Endometrial microvascular endothelial cells (primary cell): ENCODE data around the gene CD274. TPM values are rescaled to one million over a fixed set of nuclear protein-coding genes. Genes with fewer than 3 reads are reported as not detected.

Experiments used
- in situ Hi-C: cut with HindIII; loops from 2 replicates; pipeline ENCODE4 v1.10.0; 2017; ENCODE audit warnings: low sequenced_read_pairs, low pct_unique_long_range_greater_than_20kb; ENCODE audit errors: inconsistent ontology term
- total RNA-seq: library from RNA; depleted of rRNA; stranded (reverse); fragments of >200 nt; gene quantifications from one replicate; pipeline ENCODE4 v1.2.3, GENCODE V29; 2015; ENCODE audit errors: inconsistent ontology term

CD274 gene
- total RNA-seq, 1 donor from 2014 or later: 58.4 TPM

- in situ Hi-C loops: no loop called here
These were observed 64.4 kb downstream of the CD274 start for GRCh38 chr9:5514617-5515260.

GRCh38 chr9:5515261-5515650 is 64.9 kb downstream of the CD274 start:
- in situ Hi-C loops: no loop called here

GRCh38 chr9:5516453-5517220 is 66.3 kb downstream of the CD274 start:
- in situ Hi-C loops: no loop called here

- in situ Hi-C loops: no loop called here
These were observed 68.0 kb downstream of the CD274 start for GRCh38 chr9:5518171-5518936.

DNA sequence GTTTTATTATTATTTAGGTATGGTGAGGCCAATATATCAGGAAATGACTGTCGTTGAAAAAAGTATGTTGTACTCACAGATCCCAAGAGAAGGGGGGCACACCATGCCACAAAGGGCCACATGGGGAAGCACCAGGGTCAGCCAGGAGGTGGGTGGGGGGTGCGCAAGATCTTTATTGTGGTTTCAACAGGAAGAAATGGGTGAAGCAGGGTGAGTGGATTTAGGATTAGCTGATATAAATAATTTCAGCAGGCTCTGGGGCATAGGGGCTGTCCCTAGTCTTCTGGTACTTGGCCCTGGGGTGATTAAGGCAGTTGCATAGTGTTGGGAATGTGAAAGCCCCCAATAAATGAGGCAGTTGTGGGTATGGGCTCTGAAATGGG is 68.6 kb downstream of the CD274 start:
- in situ Hi-C loops: no loop called here

Other genes starting within 250 kb of the CD274 start
- not detected for gene INSL4, start 219.1 kb upstream of the CD274 start, total RNA-seq
- gene RLN2, start 145.8 kb upstream of the CD274 start, total RNA-seq: not detected
- not detected for gene RLN1, start 110.7 kb upstream of the CD274 start, total RNA-seq
- 61.8 TPM for gene PLGRKT, start 12.6 kb upstream of the CD274 start, total RNA-seq
- 52.5 TPM for gene PDCD1LG2, start 60.0 kb downstream of the CD274 start, total RNA-seq
- 18.1 TPM for gene RIC1, start 178.6 kb downstream of the CD274 start, total RNA-seq